DND-41 (cell line): ENCODE measurements around the gene CARD14.
"Not testable (repeated sequence)": the region's sequence is repeated elsewhere in the genome, so short reads cannot be mapped to it uniquely, and the experiment has no call there.

Experiments used
- ATAC-seq: fragments of 200-7000 bp; cut with Tn5 transposase; 3 replicates; pipeline ENCODE4 v1.9.1; 2021; ENCODE audit warnings: low read depth; ENCODE audit not compliant: insufficient read depth
- DNase-seq: peaks from one replicate; pipeline ENCODE4 v3.0.0-alpha.2; 2020
- H2AFZ ChIP-seq: 2 replicates; pipeline ENCODE4 v1.6.0; 2012; ENCODE audit warnings: low read depth, low read length
- H3K27ac ChIP-seq: 2 replicates; pipeline ENCODE4 v1.5.1; 2012; ENCODE audit warnings: low read length, inconsistent platforms
- H3K27me3 ChIP-seq: fragments of 200-600 bp; sonication (generic); 2 replicates; pipeline ENCODE4 v1.6.0; 2012; ENCODE audit warnings: low read length, mild to moderate bottlenecking, inconsistent platforms; ENCODE audit not compliant: insufficient read depth, poor library complexity
- H3K36me3 ChIP-seq: 2 replicates; pipeline ENCODE4 v1.5.1; 2012; ENCODE audit warnings: low read length, inconsistent platforms; ENCODE audit not compliant: insufficient read depth
- H3K4me1 ChIP-seq: 2 replicates; pipeline ENCODE4 v1.5.1; 2012; ENCODE audit warnings: mild to moderate bottlenecking, low read length; ENCODE audit not compliant: insufficient read depth
- H3K4me2 ChIP-seq: 2 replicates; pipeline ENCODE4 v1.6.0; 2012; ENCODE audit warnings: mild to moderate bottlenecking, moderate library complexity, low read length, inconsistent platforms; ENCODE audit not compliant: insufficient read depth
- H3K4me3 ChIP-seq, 2 experiments: fragments of 200-600 bp in 1 of 2; shearing (Covaris generic) in 1 of 2; 2 replicates each; pipeline ENCODE4 v1.5.1; 2012 to 2016; ENCODE audit warnings: inconsistent platforms in 2 of 2, low read length in 2 of 2, mild to moderate bottlenecking in 2 of 2, low read depth in 1 of 2, moderate library complexity in 1 of 2
- H3K79me2 ChIP-seq: 2 replicates; pipeline ENCODE4 v1.6.0; 2012; ENCODE audit warnings: low read length, inconsistent platforms; ENCODE audit not compliant: insufficient read depth
- H3K9ac ChIP-seq: 2 replicates; pipeline ENCODE4 v1.6.0; 2012; ENCODE audit warnings: low read depth, mild to moderate bottlenecking, inconsistent platforms, low read length, moderate library complexity
- H3K9me3 ChIP-seq: 2 replicates; pipeline ENCODE4 v1.5.1; 2012; ENCODE audit warnings: low read length, moderate library complexity, mild to moderate bottlenecking, inconsistent platforms; ENCODE audit not compliant: insufficient read depth, severe bottlenecking
- H4K20me1 ChIP-seq: 2 replicates; pipeline ENCODE4 v1.6.0; 2012; ENCODE audit warnings: low read length; ENCODE audit not compliant: insufficient read depth
- CTCF ChIP-seq: IDR thresholded peaks from 2 replicates; pipeline ENCODE4 v1.5.1; 2012; ENCODE audit warnings: borderline replicate concordance, low read length, moderate library complexity, mild to moderate bottlenecking; ENCODE audit not compliant: poor library complexity, severe bottlenecking; ENCODE audit errors: extremely low read depth
- EZH2 ChIP-seq: IDR thresholded peaks from 3 replicates; pipeline ENCODE4 v1.6.1; 2012; ENCODE audit warnings: borderline replicate concordance, low read depth, mild to moderate bottlenecking, moderate library complexity, low read length, inconsistent platforms; ENCODE audit not compliant: severe bottlenecking

The CARD14 gene

GRCh38 chr17:80242505-80242904 lies 72.7 kb downstream of the CARD14 start:
- H4K20me1 ChIP-seq = no peaks in the 10 kb centered on the region
- no peak overlapping the region for H2AFZ ChIP-seq
- H3K79me2 ChIP-seq = no peaks in the 10 kb centered on the region
- H3K4me2 ChIP-seq = no peak overlapping the region
- DNase-seq (no peak), ATAC-seq (no peak)
- no peak overlapping the region for H3K9ac ChIP-seq
- no peaks in the 10 kb centered on the region for H3K36me3 ChIP-seq
- H3K9me3 ChIP-seq = no peaks in the 10 kb centered on the region
- no peak for TF ChIP-seq EZH2
- no peak for TF ChIP-seq CTCF
- no peak overlapping the region for H3K27ac ChIP-seq
- H3K27me3 ChIP-seq = no peaks in the 10 kb centered on the region
- no peak overlapping the region for H3K4me3 ChIP-seq
- H3K4me1 ChIP-seq = no peaks in the 10 kb centered on the region

GRCh38 chr17:80243526-80244433 lies 74.0 kb downstream of the CARD14 start:
- H2AFZ ChIP-seq = no peak overlapping the region
- no peak overlapping the region for H3K4me2 ChIP-seq
- no peaks in the 10 kb centered on the region for H3K79me2 ChIP-seq
- no peak for TF ChIP-seq EZH2
- TF ChIP-seq CTCF = no peak
- no peaks in the 10 kb centered on the region for H3K9me3 ChIP-seq
- ATAC-seq = no peak
- H3K9ac ChIP-seq = no peak overlapping the region
- no peaks in the 10 kb centered on the region for H3K27me3 ChIP-seq
- no peaks in the 10 kb centered on the region for H3K36me3 ChIP-seq
- H4K20me1 ChIP-seq = no peaks in the 10 kb centered on the region
- DNase-seq = no peak
- no peak overlapping the region for H3K27ac ChIP-seq
- H3K4me3 ChIP-seq = no peak overlapping the region
- H3K4me1 ChIP-seq = no peaks in the 10 kb centered on the region

GRCh38 chr17:80244448-80244847 lies 74.6 kb downstream of the CARD14 start:
- not testable (repeated sequence) for H3K27ac ChIP-seq, ATAC-seq, H3K27me3 ChIP-seq, H3K4me3 ChIP-seq, H3K4me2 ChIP-seq, H2AFZ ChIP-seq, H3K9me3 ChIP-seq, DNase-seq, H3K36me3 ChIP-seq, H3K9ac ChIP-seq, H4K20me1 ChIP-seq, H3K79me2 ChIP-seq, H3K4me1 ChIP-seq

- no peak for ATAC-seq
- H3K9me3 ChIP-seq = no peaks in the 10 kb centered on the region
- H3K79me2 ChIP-seq = no peaks in the 10 kb centered on the region
- no peaks in the 10 kb centered on the region for H3K27me3 ChIP-seq
- H3K4me1 ChIP-seq = no peaks in the 10 kb centered on the region
- TF ChIP-seq EZH2 (no peak), CTCF (no peak)
- no peaks in the 10 kb centered on the region for H4K20me1 ChIP-seq
- H3K4me3 ChIP-seq = no peak overlapping the region
- no peak overlapping the region for H3K9ac ChIP-seq
- H2AFZ ChIP-seq = no peak overlapping the region
- no peaks in the 10 kb centered on the region for H3K36me3 ChIP-seq
- no peak for DNase-seq
- H3K27ac ChIP-seq = no peak overlapping the region
- no peak overlapping the region for H3K4me2 ChIP-seq
Observed at GRCh38 chr17:80244871-80245509, 75.2 kb downstream of the CARD14 start.
